GM20431 (cell line): ENCODE results near the gene LRRC49.
"Not testable (repeated sequence)": the region's sequence is repeated elsewhere in the genome, so short reads cannot be mapped to it uniquely, and the experiment has no call there.

Source experiments
- in situ Hi-C: fragments of 300-500 bp; cut with MseI, MboI; formaldehyde crosslinking; loops from one replicate; pipeline ENCODE4 v1.15.0; 2020; ENCODE audit warnings: low sequenced_read_pairs; ENCODE audit not compliant: unreplicated experiment

The LRRC49 gene

GRCh38 chr15:70863450-70864218, 29.0 kb upstream of the LRRC49 start:
- in situ Hi-C loops = no loop called here

GRCh38 chr15:70866982-70867641, 25.5 kb upstream of the LRRC49 start:
- in situ Hi-C loops = no loop called here

- in situ Hi-C loops = no loop called here
These were observed 24.6 kb upstream of the LRRC49 start for GRCh38 chr15:70867911-70868467.

- in situ Hi-C loops = no loop called here
These were observed 23.3 kb upstream of the LRRC49 start for GRCh38 chr15:70869346-70869745.

- in situ Hi-C loops = no loop called here
These were observed 22.6 kb upstream of the LRRC49 start for GRCh38 chr15:70870051-70870450.

GRCh38 chr15:70871490-70871889, 21.1 kb upstream of the LRRC49 start:
- in situ Hi-C loops = not testable (repeated sequence)

GRCh38 chr15:70873232-70874054, 19.2 kb upstream of the LRRC49 start:
- in situ Hi-C loops = no loop called here

- in situ Hi-C loops = no loop called here
These were observed 17.4 kb upstream of the LRRC49 start for GRCh38 chr15:70875001-70875782.

GRCh38 chr15:70876011-70876410, 16.6 kb upstream of the LRRC49 start:
- in situ Hi-C loops = no loop called here

- in situ Hi-C loops = no loop called here
These were observed 15.9 kb upstream of the LRRC49 start for GRCh38 chr15:70876683-70877082.

- in situ Hi-C loops = no loop called here
These were observed 13.2 kb upstream of the LRRC49 start for GRCh38 chr15:70879401-70879800.

GRCh38 chr15:70880781-70881180, 11.8 kb upstream of the LRRC49 start:
- in situ Hi-C loops = no loop called here

- in situ Hi-C loops = no loop called here
These were observed 10.3 kb upstream of the LRRC49 start for GRCh38 chr15:70882361-70882760.

GRCh38 chr15:70892912-70893560, 410 bp downstream of the LRRC49 start:
- in situ Hi-C loops = no loop called here

- in situ Hi-C loops = no loop called here
These were observed 9.5 kb downstream of the LRRC49 start for GRCh38 chr15:70902107-70902506.

- in situ Hi-C loops = no loop called here
These were observed 14.2 kb downstream of the LRRC49 start for GRCh38 chr15:70906842-70907241.

GRCh38 chr15:70907784-70908471, 15.3 kb downstream of the LRRC49 start:
- in situ Hi-C loops = no loop called here

GRCh38 chr15:70910958-70911357, 18.3 kb downstream of the LRRC49 start:
- in situ Hi-C loops = no loop called here

- in situ Hi-C loops = no loop called here
These were observed 19.6 kb downstream of the LRRC49 start for GRCh38 chr15:70912187-70912586.
